Fibroblast of pulmonary artery (primary cell): Measurements from ENCODE around the gene ST6GALNAC3.

ENCODE experiments used
- DNase-seq: peaks from one replicate; pipeline ENCODE4 v3.0.0-alpha.2; 2010; ENCODE audit warnings: low read depth
- H3K4me3 ChIP-seq: replicated peaks from 2 replicates; pipeline ENCODE4 v1.5.1; 2011; ENCODE audit warnings: low read depth, mild to moderate bottlenecking, control low read depth, low read length, moderate library complexity
- TF ChIP-seq, protein P1 (sequence below): IDR thresholded peaks from 2 replicates; pipeline ENCODE4 v1.5.1; 2011; ENCODE audit warnings: mild to moderate bottlenecking, control low read depth, low read length, inconsistent platforms; ENCODE audit errors: missing control alignments

Gene ST6GALNAC3

GRCh38 chr1:76259270-76259669, 184.7 kb downstream of the ST6GALNAC3 start:
- TF ChIP-seq, protein P1, sequence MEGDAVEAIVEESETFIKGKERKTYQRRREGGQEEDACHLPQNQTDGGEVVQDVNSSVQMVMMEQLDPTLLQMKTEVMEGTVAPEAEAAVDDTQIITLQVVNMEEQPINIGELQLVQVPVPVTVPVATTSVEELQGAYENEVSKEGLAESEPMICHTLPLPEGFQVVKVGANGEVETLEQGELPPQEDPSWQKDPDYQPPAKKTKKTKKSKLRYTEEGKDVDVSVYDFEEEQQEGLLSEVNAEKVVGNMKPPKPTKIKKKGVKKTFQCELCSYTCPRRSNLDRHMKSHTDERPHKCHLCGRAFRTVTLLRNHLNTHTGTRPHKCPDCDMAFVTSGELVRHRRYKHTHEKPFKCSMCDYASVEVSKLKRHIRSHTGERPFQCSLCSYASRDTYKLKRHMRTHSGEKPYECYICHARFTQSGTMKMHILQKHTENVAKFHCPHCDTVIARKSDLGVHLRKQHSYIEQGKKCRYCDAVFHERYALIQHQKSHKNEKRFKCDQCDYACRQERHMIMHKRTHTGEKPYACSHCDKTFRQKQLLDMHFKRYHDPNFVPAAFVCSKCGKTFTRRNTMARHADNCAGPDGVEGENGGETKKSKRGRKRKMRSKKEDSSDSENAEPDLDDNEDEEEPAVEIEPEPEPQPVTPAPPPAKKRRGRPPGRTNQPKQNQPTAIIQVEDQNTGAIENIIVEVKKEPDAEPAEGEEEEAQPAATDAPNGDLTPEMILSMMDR, result no peak
- no peak for DNase-seq

GRCh38 chr1:76260279-76260678, 185.7 kb downstream of the ST6GALNAC3 start:
- no peak overlapping the region for H3K4me3 ChIP-seq
- no peak for DNase-seq
- TF ChIP-seq, protein P1, result no peak

More at GRCh38 chr1:76259270-76259669, 184.7 kb downstream of the ST6GALNAC3 start:
- no peak overlapping the region for H3K4me3 ChIP-seq

- H3K4me3 ChIP-seq, result no peak overlapping the region
- TF ChIP-seq, protein P1, result no peak
- DNase-seq, result peak; percentile 27
Measured at GRCh38 chr1:76262601-76263000, 188.1 kb downstream of the ST6GALNAC3 start.

- DNase-seq, result no peak
- H3K4me3 ChIP-seq, result no peak overlapping the region
- TF ChIP-seq, protein P1, result no peak
Measured at GRCh38 chr1:76264642-76265041, 190.1 kb downstream of the ST6GALNAC3 start.

- TF ChIP-seq, protein P1, result no peak
- no peak for DNase-seq
- H3K4me3 ChIP-seq, result no peak overlapping the region
Measured at GRCh38 chr1:76266762-76267161, 192.2 kb downstream of the ST6GALNAC3 start.

DNA sequence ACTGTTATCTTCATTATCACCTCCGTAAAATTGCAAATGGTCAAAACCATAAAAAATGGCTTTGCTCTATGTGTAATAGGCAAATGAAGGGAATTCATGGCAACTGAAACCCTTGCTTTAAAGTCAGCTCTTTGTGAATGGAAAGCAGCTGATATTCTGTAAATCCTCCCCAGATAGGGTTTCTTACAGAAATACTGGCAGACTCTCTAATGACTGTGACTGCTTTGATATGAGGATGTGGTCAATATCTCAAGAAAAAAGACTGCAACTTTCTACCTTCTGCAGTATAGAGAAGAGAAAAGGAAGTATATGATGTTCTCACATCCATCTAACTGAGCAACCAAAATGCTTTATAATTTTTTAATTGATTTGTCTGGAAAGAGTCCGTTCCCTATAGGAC, 193.1 kb downstream of the ST6GALNAC3 start:
- H3K4me3 ChIP-seq, result no peak overlapping the region
- DNase-seq, result no peak
- TF ChIP-seq, protein P1, result no peak

DNA sequence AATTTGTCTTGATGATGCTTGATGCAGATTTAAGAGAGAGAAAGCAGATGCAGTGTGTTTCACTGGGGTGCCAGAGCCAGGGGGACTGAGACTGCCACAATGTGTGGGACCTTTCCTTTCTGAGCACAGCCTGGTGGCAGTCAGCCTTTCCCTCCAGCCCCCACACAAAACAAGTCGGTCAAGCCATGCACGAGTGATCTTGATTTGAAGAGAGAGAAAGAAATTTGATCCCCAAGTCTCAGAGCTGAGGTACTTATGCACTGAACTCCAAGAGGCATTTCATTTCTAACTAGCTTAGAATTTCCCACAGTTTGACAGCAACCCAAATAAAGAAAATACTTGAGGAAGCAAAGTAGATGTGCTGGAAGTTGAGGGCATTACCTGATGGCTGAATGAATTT, 193.8 kb downstream of the ST6GALNAC3 start:
- TF ChIP-seq, protein P1, result no peak
- no peak for DNase-seq
- no peak overlapping the region for H3K4me3 ChIP-seq
